Gastrocnemius medialis (tissue), 4 donors: ENCODE data around the gene HLX. TPM values are rescaled to one million over a fixed set of nuclear protein-coding genes. Genes with fewer than 3 reads are reported as not detected.

Experiments used
- ATAC-seq, 2 donors: fragments of 150-250 bp; one replicate each; pipeline ENCODE4 v1.9.1; 2016
- DNase-seq, 2 donors: peaks; one replicate each; pipeline ENCODE4 v3.0.0-alpha.2; 2019
- H3K27ac ChIP-seq, 4 donors: fragments of 200-600 bp; sonication (generic); 1 replicate in 1 of 4; 2 replicates in 3 of 4; pipeline ENCODE4 v1.5.1; 2016 to 2018; ENCODE audit warnings: mild to moderate bottlenecking in 2 of 4, moderate library complexity in 1 of 4
- H3K27me3 ChIP-seq, 3 donors: fragments of 200-600 bp; sonication (generic) in 2 of 3; 1 replicate in 1 of 3; 2 replicates in 2 of 3; pipeline versions ENCODE4 v1.5.1 to v1.6.0; 2016 to 2019; ENCODE audit warnings: mild to moderate bottlenecking in 1 of 3, moderate library complexity in 1 of 3
- H3K36me3 ChIP-seq, 2 donors: fragments of 200-600 bp; sonication (generic) in 1 of 2; one replicate each; pipeline ENCODE4 v1.5.1; 2017 to 2018
- H3K4me1 ChIP-seq, 2 donors: fragments of 200-600 bp; sonication (generic) in 1 of 2; one replicate each; pipeline ENCODE4 v1.5.1; 2016 to 2017; ENCODE audit warnings: mild to moderate bottlenecking in 2 of 2
- H3K4me3 ChIP-seq, 4 donors: fragments of 200-600 bp; sonication (generic) in 3 of 4; 1 replicate in 1 of 4; 2 replicates in 3 of 4; pipeline ENCODE4 v1.5.1; 2016 to 2019; ENCODE audit warnings: mild to moderate bottlenecking in 2 of 4
- H3K9me3 ChIP-seq, 3 donors: fragments of 200-600 bp; sonication (generic) in 2 of 3; 1 replicate in 1 of 3; 2 replicates in 2 of 3; pipeline ENCODE4 v1.5.1; 2016 to 2019
- POLR2A ChIP-seq, 2 donors: fragments of 450-650 bp; IDR thresholded peaks; one replicate each; pipeline ENCODE4 v1.6.1; 2017; ENCODE audit warnings: antibody characterized with exemption in 2 of 2, mild to moderate bottlenecking in 2 of 2, moderate library complexity in 2 of 2
- in situ Hi-C, 4 donors: fragments of 200-750 bp; cut with MboI; loops; one replicate each; pipeline versions ENCODE4 v1.15.0 to v1.8.0; 2017; ENCODE audit warnings: low sequenced_read_pairs in 4 of 4
- intact Hi-C: fragments of 100-400 bp; cut with DNase I; formaldehyde crosslinking; loops from one replicate; pipeline ENCODE4 v1.15.1; 2023; ENCODE audit warnings: low total_unique reads
- total RNA-seq, 4 donors: library from RNA; depleted of rRNA; stranded (reverse); fragments of >200 nt; gene quantifications; one replicate each; pipeline versions ENCODE4 v1.1.0 to v1.2.3, GENCODE V29; 2016
- TF ChIP-seq, protein P1 (sequence below), 5 experiments: fragments of 450-650 bp in 3 of 5; fragments of 200-600 bp in 2 of 5; sonication (generic) in 2 of 5; IDR thresholded peaks in 4 of 5; conservative IDR thresholded peaks in 1 of 5; 1 replicate in 4 of 5; 2 replicates in 1 of 5; pipeline ENCODE4 v1.5.1; 2016 to 2019; ENCODE audit warnings: antibody characterized with exemption in 5 of 5, mild to moderate bottlenecking in 3 of 5, moderate library complexity in 3 of 5

The HLX gene
- total RNA-seq, 4 donors from 2014 or later, result 3.5 to 8.3 (median 6.4) TPM

DNA sequence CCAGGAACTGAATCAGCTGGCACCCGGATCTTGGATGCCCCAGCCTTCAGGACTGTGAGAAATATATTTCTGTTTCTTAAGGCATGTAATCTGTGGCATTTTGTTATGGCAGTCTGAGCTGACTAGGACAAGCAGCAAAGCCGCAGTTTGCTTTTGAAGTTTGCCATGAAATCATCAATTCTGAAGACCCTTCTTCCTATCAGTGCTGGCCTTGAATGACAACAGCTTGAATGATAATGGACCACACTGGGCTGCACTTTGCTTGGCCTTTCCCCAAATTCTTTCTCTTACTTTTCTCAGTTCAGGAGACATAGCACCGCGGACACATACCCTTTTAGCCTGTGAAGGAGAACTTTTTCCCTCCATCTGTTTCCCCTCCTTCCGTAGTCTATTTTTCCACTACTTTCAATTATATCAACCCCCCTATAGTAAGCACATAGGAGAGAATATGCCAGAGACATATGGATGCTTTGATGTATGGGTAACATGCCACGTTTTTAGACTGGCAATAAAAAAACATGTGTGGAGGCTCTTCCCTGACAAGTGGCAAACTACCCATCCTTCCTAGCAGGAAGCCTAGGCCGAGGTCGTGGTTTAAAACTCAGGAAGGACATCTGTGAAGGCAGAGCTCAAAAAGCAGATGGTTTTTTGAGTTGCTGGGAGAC, 42.9 kb downstream of the HLX start:
- peaks cover 4 to 11% of the 10 kb centered on the region in 2 donors for H3K4me1 ChIP-seq
- intact Hi-C loops, result loop anchor here (10.0 kb wide), 1 partner anchor 123 kb away; no protein-coding TSS in a partner anchor
- no peaks in the 10 kb centered on the region for H3K36me3 ChIP-seq
- ATAC-seq, result no peak
- H3K27ac ChIP-seq, result no peak overlapping the region
- in situ Hi-C loops, result no loop called here
- H3K9me3 ChIP-seq, result no peaks in the 10 kb centered on the region
- no peaks in the 10 kb centered on the region for H3K27me3 ChIP-seq
- H3K4me3 ChIP-seq, result no peak overlapping the region
- TF ChIP-seq, protein P1, sequence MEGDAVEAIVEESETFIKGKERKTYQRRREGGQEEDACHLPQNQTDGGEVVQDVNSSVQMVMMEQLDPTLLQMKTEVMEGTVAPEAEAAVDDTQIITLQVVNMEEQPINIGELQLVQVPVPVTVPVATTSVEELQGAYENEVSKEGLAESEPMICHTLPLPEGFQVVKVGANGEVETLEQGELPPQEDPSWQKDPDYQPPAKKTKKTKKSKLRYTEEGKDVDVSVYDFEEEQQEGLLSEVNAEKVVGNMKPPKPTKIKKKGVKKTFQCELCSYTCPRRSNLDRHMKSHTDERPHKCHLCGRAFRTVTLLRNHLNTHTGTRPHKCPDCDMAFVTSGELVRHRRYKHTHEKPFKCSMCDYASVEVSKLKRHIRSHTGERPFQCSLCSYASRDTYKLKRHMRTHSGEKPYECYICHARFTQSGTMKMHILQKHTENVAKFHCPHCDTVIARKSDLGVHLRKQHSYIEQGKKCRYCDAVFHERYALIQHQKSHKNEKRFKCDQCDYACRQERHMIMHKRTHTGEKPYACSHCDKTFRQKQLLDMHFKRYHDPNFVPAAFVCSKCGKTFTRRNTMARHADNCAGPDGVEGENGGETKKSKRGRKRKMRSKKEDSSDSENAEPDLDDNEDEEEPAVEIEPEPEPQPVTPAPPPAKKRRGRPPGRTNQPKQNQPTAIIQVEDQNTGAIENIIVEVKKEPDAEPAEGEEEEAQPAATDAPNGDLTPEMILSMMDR (IDR thresholded peaks at IDR 0.05 in 4 of 5, conservative IDR thresholded peaks at IDR 0.05 in 1 of 5), result no peak
- TF ChIP-seq POLR2A (IDR thresholded peaks at IDR 0.05), result no peak
- DNase-seq, result no peak

DNA sequence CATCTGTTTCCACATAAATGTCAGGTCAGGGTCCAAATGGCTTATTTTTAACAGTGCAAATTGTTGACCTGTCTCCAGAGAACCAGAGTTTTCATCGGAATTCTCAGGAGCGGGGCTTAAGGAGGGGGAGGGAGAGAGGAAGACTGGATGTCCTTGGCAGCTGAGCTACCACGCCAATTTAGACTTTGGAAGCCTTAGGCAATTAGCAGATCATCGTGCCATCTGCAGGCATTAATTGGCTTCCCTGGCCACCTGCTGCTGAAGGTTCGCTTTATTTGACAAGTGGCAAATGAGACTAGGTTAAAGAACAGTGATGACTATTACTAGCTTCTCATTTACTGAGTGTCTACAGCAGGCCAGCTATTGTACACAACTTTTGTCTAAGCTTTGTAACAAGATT, 43.7 kb downstream of the HLX start:
- DNase-seq (no peak), ATAC-seq (peak in 1 of 2 donors; percentile 37)
- TF ChIP-seq POLR2A (IDR thresholded peaks at IDR 0.05), result no peak
- TF ChIP-seq, protein P1 (IDR thresholded peaks at IDR 0.05 in 4 of 5, conservative IDR thresholded peaks at IDR 0.05 in 1 of 5), result no peak
- peaks cover 4 to 6% of the 10 kb centered on the region in 2 donors for H3K4me1 ChIP-seq
- no peaks in the 10 kb centered on the region for H3K9me3 ChIP-seq
- no peaks in the 10 kb centered on the region for H3K27me3 ChIP-seq
- intact Hi-C loops, result loop anchor here (10.0 kb wide), 1 partner anchor 122 kb away; no protein-coding TSS in a partner anchor
- no peak overlapping the region for H3K27ac ChIP-seq
- in situ Hi-C loops, result no loop called here
- no peaks in the 10 kb centered on the region for H3K36me3 ChIP-seq
- no peak overlapping the region for H3K4me3 ChIP-seq

DNA sequence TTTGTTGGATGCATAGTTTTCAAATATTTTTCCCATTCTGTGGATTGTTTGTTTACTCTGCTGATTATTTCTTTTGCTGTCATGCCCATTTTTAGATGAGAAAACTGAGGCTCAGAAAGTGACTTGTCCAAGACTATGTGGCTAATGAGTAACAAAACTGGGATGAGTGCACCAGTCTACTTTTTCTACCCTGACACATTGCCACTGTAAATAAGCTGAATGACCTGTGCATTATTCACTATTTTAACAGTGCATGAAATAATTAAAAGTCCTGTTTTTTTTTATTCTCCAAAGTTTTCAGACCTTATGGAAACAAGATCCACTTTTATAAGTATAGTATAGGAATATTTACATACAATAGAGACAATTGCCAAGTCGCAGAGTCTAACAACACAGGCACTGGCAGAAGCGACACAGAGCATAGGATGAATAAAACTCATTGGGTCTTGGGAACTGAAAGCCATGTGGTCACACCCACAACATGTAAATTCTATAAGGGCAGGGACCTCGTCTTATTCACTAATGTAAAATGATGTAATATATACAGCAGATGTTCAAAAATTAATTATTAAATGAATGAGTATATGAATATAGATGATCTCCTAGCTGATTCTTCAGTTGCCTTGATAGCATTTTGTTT, 45.2 kb downstream of the HLX start:
- no peaks in the 10 kb centered on the region for H3K27me3 ChIP-seq
- no peak overlapping the region for H3K4me3 ChIP-seq
- no peaks in the 10 kb centered on the region for H3K36me3 ChIP-seq
- no peak overlapping the region for H3K27ac ChIP-seq
- DNase-seq, result no peak
- no peaks in the 10 kb centered on the region for H3K9me3 ChIP-seq
- no peak for ATAC-seq
- peaks cover 0 to 4% of the 10 kb centered on the region in 2 donors for H3K4me1 ChIP-seq
- TF ChIP-seq, protein P1 (IDR thresholded peaks at IDR 0.05 in 4 of 5, conservative IDR thresholded peaks at IDR 0.05 in 1 of 5), result no peak
- no peak for TF ChIP-seq POLR2A (IDR thresholded peaks at IDR 0.05)
- intact Hi-C loops (loop anchor here (10.0 kb wide), 1 partner anchor 120 kb away; no protein-coding TSS in a partner anchor), in situ Hi-C loops (no loop called here)

DNA sequence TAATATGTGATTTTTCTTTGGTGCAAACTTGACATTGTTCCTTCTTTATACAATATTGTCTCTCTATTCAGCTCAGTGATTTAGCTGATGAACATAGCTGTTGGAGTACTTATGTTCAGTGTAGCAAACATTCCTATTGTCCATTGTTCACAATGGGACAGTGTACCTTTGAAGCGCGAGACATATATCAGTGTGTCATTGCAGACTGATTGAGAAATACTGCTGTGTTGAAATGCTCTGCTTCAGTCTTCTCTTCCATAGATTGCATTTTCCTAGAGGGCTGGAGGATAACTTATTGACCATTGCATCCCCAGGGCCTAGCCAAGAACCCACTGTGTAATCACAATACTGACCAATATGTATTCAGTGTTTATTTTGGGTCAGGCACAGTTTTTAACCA, 46.5 kb downstream of the HLX start:
- H3K36me3 ChIP-seq, result no peaks in the 10 kb centered on the region
- H3K27ac ChIP-seq, result no peak overlapping the region
- ATAC-seq (no peak), DNase-seq (no peak)
- no peak for TF ChIP-seq POLR2A (IDR thresholded peaks at IDR 0.05)
- TF ChIP-seq, protein P1 (IDR thresholded peaks at IDR 0.05 in 4 of 5, conservative IDR thresholded peaks at IDR 0.05 in 1 of 5), result no peak
- intact Hi-C loops (loop anchor here (10.0 kb wide), 1 partner anchor 119 kb away; no protein-coding TSS in a partner anchor), in situ Hi-C loops (no loop called here)
- H3K27me3 ChIP-seq, result no peaks in the 10 kb centered on the region
- peaks cover 0 to 4% of the 10 kb centered on the region in 2 donors for H3K4me1 ChIP-seq
- H3K4me3 ChIP-seq, result no peak overlapping the region
- no peaks in the 10 kb centered on the region for H3K9me3 ChIP-seq
